Keratinocyte (primary cell): ENCODE measurements around the gene SFXN4. TPM values are rescaled to one million over a fixed set of nuclear protein-coding genes. Genes with fewer than 3 reads are reported as not detected.
A peak's percentile ranks its signal among the peaks of the same experiment; 100 is the strongest.

Source experiments
- DNase-seq: peaks from one replicate; pipeline ENCODE4 v3.0.0-alpha.2; 2011; ENCODE audit warnings: low read depth, missing footprints, low spot score
- FAIRE-seq: peaks from 2 replicates; lab custom pipeline; 2011; peaks lifted over from hg19 to GRCh38; lab: Jason Lieb, UNC
- H2AFZ ChIP-seq: 2 replicates; pipeline ENCODE4 v1.6.0; 2012; ENCODE audit warnings: low read length, control low read depth, inconsistent platforms; ENCODE audit not compliant: control insufficient read depth
- H3K27ac ChIP-seq: 2 replicates; pipeline ENCODE4 v1.5.1; 2011; ENCODE audit warnings: low read length; ENCODE audit not compliant: control insufficient read depth, insufficient read depth
- H3K27me3 ChIP-seq: 3 replicates; pipeline ENCODE4 v1.6.0; 2011; ENCODE audit warnings: low read length; ENCODE audit not compliant: control insufficient read depth, insufficient read depth; ENCODE audit errors: extremely low read depth
- H3K36me3 ChIP-seq, 2 experiments: 2 replicates in 1 of 2; 3 replicates in 1 of 2; pipeline ENCODE4 v1.5.1; 2011; ENCODE audit warnings: low read length in 2 of 2, mild to moderate bottlenecking in 1 of 2; ENCODE audit not compliant: control insufficient read depth in 2 of 2, insufficient read depth in 2 of 2; ENCODE audit errors: extremely low read depth in 1 of 2
- H3K4me1 ChIP-seq: 3 replicates; pipeline ENCODE4 v1.5.1; 2011; ENCODE audit warnings: low read length; ENCODE audit not compliant: control insufficient read depth, insufficient read depth; ENCODE audit errors: extremely low read depth
- H3K4me2 ChIP-seq: 3 replicates; pipeline ENCODE4 v1.6.0; 2011; ENCODE audit warnings: low read depth, low read length; ENCODE audit not compliant: control insufficient read depth, insufficient read depth; ENCODE audit errors: extremely low read depth
- H3K4me3 ChIP-seq, 3 experiments: fragments of 200-600 bp in 1 of 3; sonication (generic) in 1 of 3; 2 replicates in 2 of 3; 3 replicates in 1 of 3; pipeline ENCODE4 v1.5.1; 2011 to 2016; ENCODE audit warnings: low read length in 3 of 3, mild to moderate bottlenecking in 3 of 3, control low read depth in 2 of 3, inconsistent platforms in 1 of 3, low read depth in 1 of 3, mixed read lengths in 1 of 3, mixed run types in 1 of 3, moderate library complexity in 1 of 3; ENCODE audit not compliant: control insufficient read depth in 2 of 3, insufficient read depth in 2 of 3; ENCODE audit errors: extremely low read depth in 1 of 3
- H3K79me2 ChIP-seq: 2 replicates; pipeline ENCODE4 v1.6.0; 2012; ENCODE audit warnings: low read length; ENCODE audit not compliant: control insufficient read depth, insufficient read depth
- H3K9ac ChIP-seq: 3 replicates; pipeline ENCODE4 v1.6.0; 2011; ENCODE audit warnings: low read length; ENCODE audit not compliant: control insufficient read depth, insufficient read depth; ENCODE audit errors: extremely low read depth
- H3K9me1 ChIP-seq: 3 replicates; pipeline ENCODE4 v1.6.0; 2011; ENCODE audit warnings: low read length; ENCODE audit not compliant: control insufficient read depth, insufficient read depth; ENCODE audit errors: extremely low read depth
- H3K9me3 ChIP-seq: 2 replicates; pipeline ENCODE4 v1.5.1; 2012; ENCODE audit warnings: low read depth, low read length; ENCODE audit not compliant: control insufficient read depth
- H4K20me1 ChIP-seq: 3 replicates; pipeline ENCODE4 v1.6.0; 2011; ENCODE audit warnings: low read length; ENCODE audit not compliant: control insufficient read depth, insufficient read depth; ENCODE audit errors: extremely low read depth
- CTCF ChIP-seq, 3 experiments: IDR thresholded peaks in 1 of 3; conservative IDR thresholded peaks in 1 of 3; optimal IDR thresholded peaks in 1 of 3; 2 replicates in 2 of 3; 3 replicates in 1 of 3; pipeline versions ENCODE3 to v1.5.1; 2011; ENCODE audit warnings: low read length in 3 of 3, mild to moderate bottlenecking in 3 of 3, moderate library complexity in 2 of 3, control low read depth in 1 of 3, inconsistent platforms in 1 of 3; ENCODE audit not compliant: insufficient read depth in 2 of 3; ENCODE audit errors: extremely low read depth in 1 of 3
- EZH2 ChIP-seq: IDR thresholded peaks from one replicate; pipeline ENCODE4 v1.6.1; 2012; ENCODE audit warnings: inconsistent platforms, mild to moderate bottlenecking, low read length, moderate library complexity
- dilution Hi-C: fragments of 300-500 bp; cut with MboI; formaldehyde crosslinking; loops from one replicate; pipeline ENCODE4 v1.7.0; 2020; ENCODE audit warnings: low sequenced_read_pairs; ENCODE audit not compliant: extremely low pct_ligation_motif_present
- polyA plus RNA-seq, 5 experiments: library from polyadenylated mRNA; depleted of rRNA in 3 of 5; stranded (reverse) in 3 of 5; stranded (forward) in 1 of 5; unstranded in 1 of 5; fragments of >200 nt; gene quantifications; 1 replicate in 1 of 5; 2 replicates in 3 of 5; 3 replicates in 1 of 5; pipeline versions ENCODE4 v1.2.1 to v1.2.3, GENCODE V29; 2011 to 2012; ENCODE audit warnings: missing spikeins in 2 of 5, low read depth in 1 of 5, low replicate concordance in 1 of 5

The SFXN4 gene
- polyA plus RNA-seq, 1 donor (not counting 4 experiments of a cell fraction or from before 2014, with no cell fraction given) = 27.6 TPM

GRCh38 chr10:119205894-119206602 is 40.5 kb upstream of the SFXN4 start:
- H3K27ac ChIP-seq = peak overlapping the region; percentile 62
- no peaks in the 10 kb centered on the region for H4K20me1 ChIP-seq
- H3K4me2 ChIP-seq = peak overlapping the region; percentile 63
- H2AFZ ChIP-seq = peak overlapping the region; percentile 78
- no peak for TF ChIP-seq EZH2
- TF ChIP-seq CTCF (optimal IDR thresholded peaks at IDR 0.05 in 1 of 3, IDR thresholded peaks at IDR 0.05 in 1 of 3, conservative IDR thresholded peaks at IDR 0.05 in 1 of 3; ENCODE audit: extremely low read depth in 1 of 3, insufficient read depth in 2 of 3, low read length in 3 of 3) = no peak
- peak overlapping the region; percentile 70 for H3K9ac ChIP-seq
- H3K36me3 ChIP-seq = no peaks in the 10 kb centered on the region
- no peaks in the 10 kb centered on the region for H3K9me3 ChIP-seq
- peak overlapping the region; percentile 50 to 77 (median 63) for H3K4me3 ChIP-seq
- no peaks in the 10 kb centered on the region for H3K27me3 ChIP-seq
- dilution Hi-C loops = loop anchor here (25.0 kb wide), 1 partner anchor 206 kb away; no protein-coding TSS in a partner anchor
- DNase-seq = no peak
- peaks cover 16% of the 10 kb centered on the region for H3K79me2 ChIP-seq
- peak; percentile 17 for FAIRE-seq
- peaks cover 45% of the 10 kb centered on the region for H3K4me1 ChIP-seq
- no peaks in the 10 kb centered on the region for H3K9me1 ChIP-seq

- Histone ChIP-seq H3K4me2 (peak overlapping the region; percentile 6), H3K9ac (peak overlapping the region; percentile 14), H3K9me3 (no peaks in the 10 kb centered on the region), H3K27me3 (no peaks in the 10 kb centered on the region), H3K27ac (no peak overlapping the region), H2AFZ (peak overlapping the region; percentile 8), H3K4me1 (peaks cover 40% of the 10 kb centered on the region), H3K36me3 (no peaks in the 10 kb centered on the region), H3K9me1 (no peaks in the 10 kb centered on the region), H4K20me1 (no peaks in the 10 kb centered on the region), H3K79me2 (peaks cover 3% of the 10 kb centered on the region), H3K4me3 (no peak overlapping the region)
- DNase-seq (no peak), FAIRE-seq (no peak)
- TF ChIP-seq EZH2 = no peak
- TF ChIP-seq CTCF (optimal IDR thresholded peaks at IDR 0.05 in 1 of 3, IDR thresholded peaks at IDR 0.05 in 1 of 3, conservative IDR thresholded peaks at IDR 0.05 in 1 of 3; ENCODE audit: extremely low read depth in 1 of 3, insufficient read depth in 2 of 3, low read length in 3 of 3) = no peak
- dilution Hi-C loops = loop anchor here (25.0 kb wide), 1 partner anchor 209 kb away; no protein-coding TSS in a partner anchor
Measured at GRCh38 chr10:119203006-119203405, 37.5 kb upstream of the SFXN4 start.
